DMS 273 (cell line): ENCODE results near the gene EXOC6B.
"Not testable (repeated sequence)": the region's sequence is repeated elsewhere in the genome, so short reads cannot be mapped to it uniquely, and the experiment has no call there.

Experiments
- DNase-seq: peaks from one replicate; lab custom pipeline; 2025; ENCODE audit not compliant: unreplicated experiment; lab: John Stamatoyannopoulos, UW

Gene EXOC6B

GRCh38 chr2:72685638-72686213 is 140.1 kb downstream of the EXOC6B start:
- DNase-seq = no peak

GRCh38 chr2:72682061-72682460 is 143.8 kb downstream of the EXOC6B start:
- DNase-seq = no peak

DNA sequence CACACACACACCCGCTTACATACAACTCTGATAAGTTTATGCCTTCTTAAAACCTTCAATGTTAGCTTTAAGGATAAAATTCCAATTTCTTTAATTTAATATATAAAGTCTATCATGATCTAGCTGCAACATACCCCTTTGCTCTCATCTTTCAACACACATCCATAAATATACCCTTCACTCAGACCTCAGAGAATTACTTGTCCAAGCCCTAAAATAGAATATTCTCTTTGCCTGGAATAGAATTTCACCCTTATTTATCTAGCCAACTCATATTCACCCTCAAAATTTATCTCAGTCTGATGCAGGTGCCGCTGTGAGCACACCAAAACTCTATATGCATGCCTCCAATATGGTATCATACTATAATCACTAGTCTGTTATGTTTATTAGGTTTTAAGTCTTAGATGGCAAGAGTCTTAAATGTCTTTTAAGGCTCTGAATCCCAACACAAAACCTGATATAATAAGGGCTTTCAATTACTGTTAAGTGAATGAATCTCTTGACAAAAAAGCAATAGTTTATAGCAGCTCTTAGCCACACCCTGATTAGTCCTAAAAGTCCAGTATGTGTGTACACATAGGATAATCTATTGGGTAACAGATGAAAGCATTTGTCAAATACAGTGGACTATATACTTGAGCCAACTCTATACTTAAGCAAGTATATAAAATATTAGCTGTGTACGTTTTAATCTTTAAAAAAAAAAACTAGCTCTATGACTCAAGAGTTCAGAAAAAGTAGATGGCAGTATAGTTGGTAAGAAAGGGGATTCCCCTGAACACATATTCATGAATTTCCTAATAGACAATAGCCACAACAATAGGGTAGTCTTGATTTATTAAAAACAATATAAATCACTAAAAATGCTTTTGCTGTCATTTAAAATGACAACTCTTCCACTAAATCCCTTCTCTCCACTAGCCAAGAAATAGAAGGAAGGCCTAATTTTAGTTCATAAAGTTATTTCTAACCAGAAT is 144.5 kb downstream of the EXOC6B start:
- no peak for DNase-seq

DNA sequence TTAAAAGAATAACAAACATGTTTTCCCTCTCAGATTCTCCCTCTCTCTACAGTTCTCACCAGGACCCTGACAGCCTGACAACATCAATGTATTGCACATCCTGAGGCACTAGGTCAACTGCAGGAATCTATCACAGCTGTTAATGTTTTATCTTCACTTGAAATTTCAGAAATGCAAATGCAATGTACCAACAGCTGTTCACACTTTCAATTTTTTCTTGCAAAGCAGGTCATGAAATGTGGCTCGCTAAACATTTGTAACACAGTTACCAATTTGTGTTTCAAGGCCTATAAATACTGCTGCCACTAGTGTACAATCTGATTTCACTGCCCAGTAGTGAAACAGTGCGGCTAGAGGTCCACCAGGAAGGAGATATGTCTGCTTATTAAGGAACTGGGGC is 147.8 kb downstream of the EXOC6B start:
- DNase-seq = peak; percentile 43

GRCh38 chr2:72676341-72677025 is 149.3 kb downstream of the EXOC6B start:
- no peak for DNase-seq

DNA sequence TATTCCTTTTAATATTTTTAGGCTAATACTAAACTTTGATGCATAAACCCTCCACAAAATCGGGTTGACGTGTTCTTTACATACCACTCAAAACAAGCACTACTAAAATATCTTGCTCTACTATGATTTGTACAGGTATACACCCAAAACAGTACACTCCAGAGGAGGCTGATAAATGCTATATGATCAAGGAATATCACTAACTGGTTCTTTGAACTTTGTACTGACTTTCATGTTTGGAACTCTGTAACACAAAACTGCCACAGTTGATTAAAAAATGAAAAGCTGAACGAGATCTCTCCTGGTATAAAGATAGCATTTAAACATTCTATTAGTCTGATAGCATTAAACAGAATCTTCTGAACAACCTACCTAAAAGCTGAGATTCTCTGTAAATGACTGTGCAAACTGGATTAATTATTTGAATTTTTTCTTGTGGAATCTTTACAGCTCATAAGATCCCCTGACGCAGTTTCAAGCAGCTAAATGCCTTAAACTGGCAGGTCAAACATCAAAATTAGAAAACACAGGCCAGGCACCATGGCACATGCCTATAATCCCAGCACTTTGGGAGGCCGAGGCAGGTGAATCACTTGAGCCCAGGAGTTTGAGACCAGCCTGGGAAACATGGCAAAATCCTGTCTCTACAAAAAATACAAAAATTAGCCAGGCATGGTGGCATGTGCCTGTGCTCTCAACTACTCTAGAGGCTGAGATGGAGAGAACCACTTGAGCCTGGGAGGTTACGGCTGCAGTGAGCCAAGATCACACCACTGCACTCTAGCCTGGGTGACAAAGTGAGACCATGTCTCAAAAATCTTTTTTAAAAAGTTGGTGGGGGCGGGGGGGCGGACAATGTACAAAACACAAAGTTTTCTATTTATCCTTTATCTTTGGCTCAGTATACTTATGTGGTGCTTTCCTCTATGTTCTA is 150.6 kb downstream of the EXOC6B start:
- no peak for DNase-seq

- no peak for DNase-seq
Measured at GRCh38 chr2:72673279-72673678, 152.6 kb downstream of the EXOC6B start.

GRCh38 chr2:72669121-72669520 is 156.7 kb downstream of the EXOC6B start:
- no peak for DNase-seq

DNA sequence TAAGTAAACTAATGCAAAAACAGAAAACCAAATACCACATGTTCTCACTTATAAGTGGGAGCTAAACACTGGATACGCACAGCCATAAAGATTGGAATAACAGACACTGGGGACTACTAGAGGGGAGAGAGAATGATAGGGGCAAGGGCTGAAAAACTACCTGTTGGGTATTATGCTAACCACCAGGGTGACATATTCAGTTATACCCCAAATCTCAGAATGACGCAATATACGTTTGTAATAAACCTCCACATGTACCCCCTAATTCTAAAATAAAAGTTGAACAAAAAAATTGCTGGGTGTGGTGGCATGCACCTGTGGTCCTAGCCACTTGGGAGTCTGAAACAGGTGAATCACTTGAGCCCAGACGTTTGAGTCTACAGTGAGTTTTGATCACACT is 157.2 kb downstream of the EXOC6B start:
- no peak for DNase-seq

DNA sequence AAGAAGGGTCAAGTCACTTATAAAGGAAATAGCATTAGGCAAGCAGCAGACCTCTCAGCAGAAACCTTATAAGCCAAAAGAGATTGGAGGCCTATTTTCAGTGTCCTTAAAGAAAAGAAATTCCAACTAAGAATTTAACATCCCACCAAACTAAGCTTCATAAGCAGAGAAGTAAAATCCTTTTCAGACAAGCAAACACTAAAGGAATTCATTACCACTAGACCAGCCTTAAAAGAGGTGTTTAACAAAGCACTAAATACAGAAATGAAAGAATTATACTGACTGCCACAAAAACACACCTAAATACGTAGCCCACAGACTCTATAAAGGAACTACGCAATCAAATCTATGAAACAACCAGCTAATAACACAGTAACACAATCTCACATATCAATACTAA is 160.4 kb downstream of the EXOC6B start:
- DNase-seq = no peak

DNA sequence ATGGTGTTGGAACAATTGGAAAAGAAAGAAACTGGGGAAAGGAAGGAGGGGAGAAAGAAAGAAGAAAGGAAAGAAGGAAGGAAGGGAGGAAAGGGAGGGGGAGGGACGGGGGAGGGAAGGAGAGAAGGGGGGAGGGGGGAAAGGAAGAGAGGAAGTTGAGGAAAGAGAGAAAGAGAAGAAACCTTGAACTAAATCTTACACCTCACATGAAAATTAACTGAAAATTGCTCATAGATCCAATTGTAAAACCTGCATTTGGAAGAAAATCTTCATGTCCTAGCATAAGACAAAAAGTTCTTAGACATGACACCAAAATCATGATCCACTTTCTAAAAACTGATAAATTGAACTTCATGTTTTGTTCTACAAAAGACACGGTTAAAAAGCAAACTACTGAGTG is 163.8 kb downstream of the EXOC6B start:
- no peak for DNase-seq

GRCh38 chr2:72649810-72650209 is 176.0 kb downstream of the EXOC6B start:
- no peak for DNase-seq

- DNase-seq = not testable (repeated sequence)
Measured at GRCh38 chr2:72641221-72641620, 184.6 kb downstream of the EXOC6B start.

DNA sequence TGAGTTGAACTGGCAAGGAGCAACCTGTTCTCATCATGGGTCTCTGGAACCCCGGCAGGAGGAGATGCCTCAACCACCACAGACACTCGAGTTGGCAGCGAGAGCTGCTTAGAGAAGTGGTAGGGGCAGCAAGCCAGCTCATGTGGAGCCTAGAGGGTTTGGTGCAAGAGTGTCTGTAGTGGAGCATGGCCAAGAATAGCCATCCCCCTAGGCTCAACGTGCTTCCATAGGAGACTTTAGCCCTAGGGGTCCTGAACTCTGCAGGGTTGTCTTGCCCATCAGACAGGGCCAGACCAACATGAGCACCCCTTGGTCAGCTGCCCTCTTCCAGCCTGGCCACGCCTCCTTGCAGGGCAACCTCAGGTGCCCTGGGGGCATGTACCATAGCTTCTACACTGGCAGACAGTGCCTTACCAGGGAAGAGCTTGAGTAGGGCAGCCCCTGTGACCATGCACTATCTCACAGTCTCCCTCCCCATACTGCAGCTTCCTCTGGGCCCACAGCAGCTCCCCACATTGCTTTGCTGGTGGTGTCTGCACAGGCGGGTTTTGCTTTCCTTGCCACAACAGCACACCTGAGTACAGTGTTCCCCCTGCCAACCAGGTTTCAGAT is 187.1 kb downstream of the EXOC6B start:
- DNase-seq = no peak

DNA sequence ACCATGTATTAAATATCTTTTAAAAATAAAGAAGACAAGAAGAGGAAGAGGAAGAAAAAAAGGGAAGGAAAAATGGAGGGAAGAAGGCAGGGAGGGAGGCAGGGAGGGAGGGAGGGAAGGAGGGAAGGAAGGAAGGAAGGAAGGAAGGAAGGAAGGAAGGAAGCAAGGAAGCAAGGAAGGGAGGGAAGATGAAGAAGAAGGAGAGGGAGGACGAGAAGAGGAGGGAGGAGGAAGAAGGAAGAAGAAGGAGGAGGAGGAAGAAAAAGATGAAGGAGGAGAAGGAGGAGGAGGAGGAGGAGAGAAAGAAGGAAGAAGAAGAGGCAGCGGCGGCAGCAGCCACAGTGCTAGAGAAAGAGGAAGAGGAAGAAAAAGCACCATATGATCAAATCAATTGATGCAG is 189.6 kb downstream of the EXOC6B start:
- DNase-seq = no peak

GRCh38 chr2:72630767-72631166 is 195.1 kb downstream of the EXOC6B start:
- DNase-seq = no peak

GRCh38 chr2:72629062-72629461 is 196.8 kb downstream of the EXOC6B start:
- DNase-seq = no peak

DNA sequence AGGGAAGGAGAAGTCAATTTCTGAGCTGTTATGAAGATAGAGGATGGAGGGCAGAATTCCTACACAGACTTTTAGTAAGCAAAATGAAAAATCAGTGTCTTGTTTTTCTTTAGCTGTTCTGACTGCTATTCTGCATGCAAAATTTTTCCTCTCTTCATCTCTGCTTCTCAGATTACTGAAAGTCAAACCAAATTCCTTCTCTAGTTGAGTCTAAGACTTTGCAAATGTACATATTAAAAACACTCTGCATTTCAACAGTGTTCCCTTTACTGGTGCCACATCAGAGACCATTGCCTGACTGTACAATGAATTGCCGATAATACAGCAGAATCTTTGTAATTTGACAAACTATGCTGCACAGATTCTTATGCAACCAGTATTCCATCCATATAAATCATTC is 198.8 kb downstream of the EXOC6B start:
- no peak for DNase-seq

DNA sequence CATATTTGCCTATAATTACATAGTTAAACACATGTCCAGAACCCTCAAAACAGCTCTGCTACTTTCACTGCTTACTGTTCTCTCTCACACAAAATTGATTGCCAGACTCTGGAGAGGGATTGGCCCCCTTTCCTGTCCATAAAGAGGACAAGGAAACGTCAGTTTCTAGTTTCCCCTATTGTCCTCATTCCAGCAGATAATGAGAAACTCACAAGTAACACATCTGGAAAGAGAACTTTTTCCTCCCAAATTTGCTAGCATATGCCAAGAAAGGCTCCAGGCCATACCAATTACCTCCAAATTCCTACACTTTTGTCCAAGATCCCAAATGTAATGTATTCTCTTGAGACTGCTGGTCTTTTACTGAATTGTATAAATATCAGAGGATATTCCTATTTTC is 200.5 kb downstream of the EXOC6B start:
- DNase-seq = no peak

DNA sequence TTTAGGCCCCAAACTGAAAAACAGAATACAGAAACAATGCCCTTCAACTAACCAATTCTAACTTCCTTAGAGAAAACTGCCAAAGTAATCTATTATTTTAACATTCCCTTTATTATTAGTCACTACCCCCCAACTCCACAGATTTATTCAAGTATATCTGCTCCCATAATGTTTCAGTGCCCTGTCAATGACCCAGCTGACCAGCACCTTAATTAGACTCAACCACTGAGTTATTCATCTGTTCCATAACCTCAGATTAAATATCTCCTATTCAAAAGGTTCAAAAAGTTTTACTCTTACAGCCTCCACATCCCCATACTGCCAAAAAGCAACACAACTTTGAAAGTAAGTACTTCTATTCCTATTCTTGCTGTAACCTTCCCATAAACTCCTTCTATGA is 202.4 kb downstream of the EXOC6B start:
- no peak for DNase-seq
